ENCODE measurements around the gene PFKM.

DNA sequence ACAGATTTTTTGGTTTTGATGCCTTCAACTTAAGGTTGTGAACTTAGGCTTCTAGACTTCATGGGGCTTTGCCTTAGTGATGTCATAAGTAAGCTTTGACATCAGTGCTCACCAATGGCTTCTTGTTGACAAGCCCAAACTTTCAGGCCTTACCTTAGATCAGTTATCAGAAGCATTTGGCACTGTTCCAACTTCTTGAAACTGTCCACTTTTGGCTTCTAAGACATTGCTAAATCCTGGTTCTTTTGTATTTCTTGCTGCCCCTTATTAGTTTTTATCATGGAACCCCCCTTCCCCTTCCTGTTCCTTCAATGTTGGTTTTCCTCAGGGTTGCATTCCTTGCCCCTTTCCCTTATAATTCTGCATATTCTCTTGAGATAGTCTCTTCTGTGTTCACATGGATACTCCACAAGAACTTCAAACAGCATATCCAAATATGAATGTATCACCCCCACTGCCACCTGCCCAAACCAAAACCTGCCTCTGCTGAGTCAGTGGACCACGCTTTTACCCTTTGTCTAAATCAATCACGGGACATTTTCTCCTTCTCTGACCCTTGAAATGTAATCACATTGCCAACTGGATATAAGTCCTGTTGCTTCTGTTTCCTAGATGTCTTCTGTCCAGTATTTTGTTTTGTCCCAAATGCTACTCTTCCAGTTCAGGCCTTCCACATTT lies 7.9 kb downstream of the PFKM start:
- TF ChIP-seq, protein P1, sequence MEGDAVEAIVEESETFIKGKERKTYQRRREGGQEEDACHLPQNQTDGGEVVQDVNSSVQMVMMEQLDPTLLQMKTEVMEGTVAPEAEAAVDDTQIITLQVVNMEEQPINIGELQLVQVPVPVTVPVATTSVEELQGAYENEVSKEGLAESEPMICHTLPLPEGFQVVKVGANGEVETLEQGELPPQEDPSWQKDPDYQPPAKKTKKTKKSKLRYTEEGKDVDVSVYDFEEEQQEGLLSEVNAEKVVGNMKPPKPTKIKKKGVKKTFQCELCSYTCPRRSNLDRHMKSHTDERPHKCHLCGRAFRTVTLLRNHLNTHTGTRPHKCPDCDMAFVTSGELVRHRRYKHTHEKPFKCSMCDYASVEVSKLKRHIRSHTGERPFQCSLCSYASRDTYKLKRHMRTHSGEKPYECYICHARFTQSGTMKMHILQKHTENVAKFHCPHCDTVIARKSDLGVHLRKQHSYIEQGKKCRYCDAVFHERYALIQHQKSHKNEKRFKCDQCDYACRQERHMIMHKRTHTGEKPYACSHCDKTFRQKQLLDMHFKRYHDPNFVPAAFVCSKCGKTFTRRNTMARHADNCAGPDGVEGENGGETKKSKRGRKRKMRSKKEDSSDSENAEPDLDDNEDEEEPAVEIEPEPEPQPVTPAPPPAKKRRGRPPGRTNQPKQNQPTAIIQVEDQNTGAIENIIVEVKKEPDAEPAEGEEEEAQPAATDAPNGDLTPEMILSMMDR (conservative IDR thresholded peaks at IDR 0.05 in 1 of 2, IDR thresholded peaks at IDR 0.05 in 1 of 2; ENCODE audit: extremely low read depth in 1 of 2, insufficient read depth in 1 of 2, low read depth in 1 of 2, low read length in 2 of 2), result no peak
- TF ChIP-seq EZH2 (IDR thresholded peaks at IDR 0.05; ENCODE audit: borderline replicate concordance, low read length), result no peak
